ENCODE results near the gene TTC39C.
"Not testable (repeated sequence)": the region's sequence is repeated elsewhere in the genome, so short reads cannot be mapped to it uniquely, and the experiment has no call there.

The TTC39C gene

DNA sequence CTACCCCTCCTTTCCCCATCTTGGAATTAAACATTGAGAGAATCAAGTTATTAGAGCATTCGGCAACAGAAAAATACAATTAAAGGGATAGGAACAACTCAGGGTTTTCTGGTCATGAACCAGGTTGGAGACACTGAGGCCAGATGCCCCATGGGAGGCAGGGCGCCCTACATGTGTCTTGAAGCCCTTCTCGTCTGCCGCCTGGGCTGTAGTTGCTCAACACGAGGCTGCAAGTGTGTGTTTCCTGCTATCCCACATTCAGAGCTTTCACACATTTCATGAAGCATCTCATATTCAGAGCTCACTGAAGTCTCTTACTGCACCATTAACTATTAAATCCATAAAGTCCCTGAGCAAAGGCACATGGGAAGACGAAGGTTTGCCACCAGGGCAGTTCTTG is 28.8 kb downstream of the TTC39C start:
- no peak for DNase-seq
- in situ Hi-C loops (cut with MboI; ENCODE audit: low pct_unique_long_range_greater_than_20kb, low sequenced_read_pairs): no loop called here

DNA sequence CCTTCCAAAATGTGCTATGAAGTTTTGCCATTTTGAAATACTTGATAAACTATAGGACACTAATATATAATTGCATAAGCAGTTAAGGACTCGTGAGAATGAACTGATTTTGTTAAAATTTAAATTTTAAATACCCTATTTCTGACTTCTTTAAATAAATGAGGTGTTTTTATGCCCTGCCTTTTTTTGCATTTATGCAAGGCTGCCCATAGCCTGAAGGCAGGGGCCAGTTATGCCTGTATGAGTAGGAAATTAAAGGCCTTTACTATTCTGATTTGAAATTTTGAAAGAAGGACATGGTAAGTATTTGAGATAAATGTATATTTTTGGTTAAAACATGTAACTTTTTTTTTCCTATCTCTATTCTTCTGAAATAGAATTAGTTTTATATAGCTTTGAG is 33.7 kb downstream of the TTC39C start:
- DNase-seq: no peak
- in situ Hi-C loops (cut with MboI; ENCODE audit: low pct_unique_long_range_greater_than_20kb, low sequenced_read_pairs): no loop called here

- in situ Hi-C loops (cut with MboI; ENCODE audit: low pct_unique_long_range_greater_than_20kb, low sequenced_read_pairs): no loop called here
Observed at GRCh38 chr18:24049142-24049541, 34.6 kb downstream of the TTC39C start.

DNA sequence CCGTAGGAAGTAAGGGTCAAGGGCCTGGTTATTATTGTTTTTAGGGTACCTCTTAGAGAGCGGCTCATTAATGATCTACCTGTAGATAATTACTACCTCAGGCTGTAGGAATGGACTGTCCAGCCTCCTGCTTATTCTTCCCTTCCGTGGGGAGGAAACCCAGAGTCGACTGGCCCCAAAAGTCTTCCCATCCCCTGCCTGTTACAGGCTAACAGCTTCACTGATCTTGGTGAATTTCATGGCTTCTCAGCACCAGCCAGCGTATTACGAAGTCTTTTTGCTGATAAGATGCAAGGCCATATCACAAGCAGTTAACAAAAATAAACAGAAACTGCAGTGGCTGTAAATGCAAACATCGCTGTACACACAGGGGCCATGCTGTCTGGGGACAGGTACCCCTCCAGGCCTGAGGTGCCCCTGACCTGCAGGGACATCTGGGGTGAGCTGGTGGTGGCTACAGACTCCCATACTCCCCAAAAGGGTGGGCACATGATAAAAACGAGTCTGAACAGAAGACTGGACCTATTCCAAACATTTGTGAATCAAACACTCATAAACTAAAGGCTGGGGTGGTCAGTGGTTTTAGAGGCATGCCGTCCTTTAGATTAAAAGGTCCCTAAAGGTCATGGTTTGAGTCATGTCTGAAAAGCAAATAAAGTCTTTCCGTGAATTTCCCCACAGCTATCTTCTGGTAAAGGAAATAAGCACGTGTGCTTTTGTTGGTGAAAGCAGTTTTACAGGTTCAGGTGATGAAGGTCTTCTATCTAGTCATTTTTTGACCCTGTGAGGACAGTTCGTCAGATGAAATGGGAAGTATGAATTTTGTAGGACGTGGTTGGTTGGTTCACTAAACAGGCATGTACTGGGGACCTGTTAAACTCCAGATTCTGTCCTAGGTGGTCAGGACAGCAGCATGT is 36.7 kb downstream of the TTC39C start:
- DNase-seq: no peak
- in situ Hi-C loops (cut with MboI; ENCODE audit: low pct_unique_long_range_greater_than_20kb, low sequenced_read_pairs): no loop called here

More at GRCh38 chr18:24049142-24049541, 34.6 kb downstream of the TTC39C start:
- no peak for DNase-seq

DNA sequence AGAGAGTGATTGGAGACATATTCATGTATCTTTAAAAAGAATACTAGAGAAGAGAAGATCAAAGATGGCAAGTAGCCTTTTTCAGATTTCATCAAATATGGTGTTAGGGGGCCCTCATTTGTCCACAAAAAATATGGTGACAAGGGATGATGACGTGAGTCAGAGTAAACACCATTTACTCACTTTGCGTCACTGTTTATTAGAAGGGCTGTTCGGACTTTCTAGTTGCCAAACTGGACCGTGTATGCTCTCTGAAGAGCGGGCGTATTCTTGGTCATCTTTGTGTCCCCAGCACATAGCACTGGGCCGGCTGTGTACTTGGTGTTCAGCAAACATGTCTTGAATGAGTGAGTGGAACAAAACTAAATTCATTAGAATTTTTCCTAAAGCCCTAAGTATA is 37.5 kb downstream of the TTC39C start:
- DNase-seq: no peak

GRCh38 chr18:24053211-24053610 is 38.7 kb downstream of the TTC39C start:
- in situ Hi-C loops (cut with MboI; ENCODE audit: low pct_unique_long_range_greater_than_20kb, low sequenced_read_pairs): no loop called here
- DNase-seq: no peak

More for the DNA sequence above, 37.5 kb downstream of the TTC39C start:
- in situ Hi-C loops (cut with MboI; ENCODE audit: low pct_unique_long_range_greater_than_20kb, low sequenced_read_pairs): no loop called here

DNA sequence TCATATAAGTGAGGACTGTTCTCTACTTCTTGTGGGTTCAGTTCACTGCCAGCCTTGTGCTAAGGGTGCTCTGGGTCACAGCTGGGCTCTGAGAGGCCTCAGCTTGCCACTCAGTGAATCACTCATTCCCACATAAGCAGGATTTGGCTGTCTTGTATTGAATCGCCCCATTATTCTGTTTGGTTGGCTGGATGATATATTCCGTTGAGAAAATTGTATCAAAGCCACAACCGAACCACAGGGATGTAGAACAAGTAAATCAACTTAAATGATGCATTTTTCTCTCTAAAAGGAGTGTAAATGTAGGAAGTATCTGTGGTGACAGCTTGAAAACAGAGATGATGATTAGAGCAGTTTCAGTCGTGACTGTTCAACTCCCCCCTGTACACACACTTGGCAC is 39.6 kb downstream of the TTC39C start:
- in situ Hi-C loops (cut with MboI; ENCODE audit: low pct_unique_long_range_greater_than_20kb, low sequenced_read_pairs): no loop called here
- no peak for DNase-seq

DNA sequence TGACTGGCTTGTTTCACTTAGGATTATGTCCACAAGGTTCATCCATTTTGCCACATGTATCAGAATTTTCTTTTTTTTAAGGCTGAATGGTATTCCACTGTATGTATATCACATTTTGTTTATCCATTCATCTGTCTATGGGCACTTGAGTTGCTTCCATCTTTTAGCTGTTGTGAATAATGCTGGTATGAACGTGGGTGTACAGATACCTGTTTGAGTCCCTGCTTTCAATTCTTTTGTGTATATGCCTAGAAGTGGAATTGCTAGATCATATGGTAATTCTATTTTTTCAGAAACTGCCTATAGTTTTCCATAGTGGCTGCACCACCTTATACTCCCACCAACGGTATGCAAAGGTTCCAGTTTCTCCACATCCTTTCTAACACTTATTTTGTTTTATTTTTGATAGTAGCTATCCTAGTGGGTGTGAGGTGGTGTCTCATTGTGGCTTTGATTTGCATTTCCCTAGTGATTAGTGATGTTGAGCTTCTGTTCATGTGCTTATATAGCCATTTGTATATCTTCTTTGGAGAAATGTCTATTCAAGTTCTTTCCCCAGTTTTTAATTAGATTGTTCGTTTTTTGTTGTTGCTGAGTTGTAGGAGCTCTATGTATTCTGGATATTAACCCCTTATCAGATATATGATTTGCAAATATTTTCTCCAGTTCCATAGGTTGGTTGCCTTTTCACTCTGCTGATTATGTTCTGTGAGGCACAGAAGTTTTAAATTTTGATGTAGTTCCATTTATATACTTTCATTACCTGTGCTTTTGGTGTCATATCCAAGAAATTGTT is 40.7 kb downstream of the TTC39C start:
- in situ Hi-C loops (cut with MboI; ENCODE audit: low pct_unique_long_range_greater_than_20kb, low sequenced_read_pairs): no loop called here
- no peak for DNase-seq

DNA sequence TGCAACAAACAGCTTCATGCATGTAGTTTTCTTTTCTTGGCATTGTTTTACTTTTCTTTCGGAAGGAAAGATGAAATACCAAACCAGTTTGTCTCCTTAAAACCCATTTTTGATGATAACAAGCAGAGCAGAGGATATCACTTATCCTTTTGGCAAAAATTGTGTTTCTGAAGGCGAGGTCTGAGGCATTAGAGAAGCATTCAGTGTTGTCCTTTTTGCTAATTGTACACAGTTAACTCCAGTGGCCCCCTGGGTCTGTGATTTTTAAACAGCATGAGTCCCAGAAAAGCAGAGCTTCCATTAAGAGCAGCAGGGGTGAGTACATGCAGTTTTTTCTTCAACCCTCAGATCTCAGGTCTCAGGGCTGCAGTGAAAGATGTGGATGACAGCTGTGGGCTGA is 41.3 kb downstream of the TTC39C start:
- in situ Hi-C loops (cut with MboI; ENCODE audit: low pct_unique_long_range_greater_than_20kb, low sequenced_read_pairs): no loop called here
- no peak for DNase-seq

DNA sequence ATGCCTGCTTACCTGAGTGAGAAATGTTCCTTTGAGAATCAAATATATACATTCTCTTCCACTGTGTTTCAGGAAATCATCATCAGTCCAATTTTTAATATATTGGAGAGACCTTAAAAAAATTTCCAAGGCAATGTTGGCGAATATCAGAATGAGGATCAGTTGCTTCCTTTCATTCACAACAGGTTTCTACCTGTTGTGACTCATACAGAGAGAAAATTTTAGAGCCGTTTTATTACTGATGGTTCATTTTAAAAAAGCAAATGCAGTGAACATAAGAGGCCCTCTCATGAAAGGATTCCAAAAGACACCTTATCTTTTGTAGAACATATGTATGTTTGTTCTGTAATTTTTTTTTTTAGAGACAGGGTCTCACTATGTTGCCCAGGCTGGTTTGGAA is 42.0 kb downstream of the TTC39C start:
- in situ Hi-C loops (cut with MboI; ENCODE audit: low pct_unique_long_range_greater_than_20kb, low sequenced_read_pairs): no loop called here
- no peak for DNase-seq

DNA sequence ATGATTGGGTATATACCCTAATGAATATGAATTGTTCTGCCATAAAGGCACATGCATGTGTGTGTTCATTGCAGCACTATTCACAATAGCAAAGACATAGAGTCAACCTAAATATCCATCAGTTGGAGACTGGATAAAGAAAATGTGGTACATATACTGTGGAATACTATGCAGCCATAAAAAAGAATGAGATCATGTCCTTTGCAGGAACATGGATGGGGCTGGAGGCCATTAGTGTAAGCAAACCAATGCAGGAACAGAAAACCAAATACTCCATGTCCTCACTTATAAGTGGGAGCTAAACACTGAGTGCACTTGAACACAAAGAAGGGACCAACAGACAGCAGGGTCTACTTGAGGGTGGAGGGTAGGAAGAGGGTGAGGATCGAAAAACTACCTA is 43.2 kb downstream of the TTC39C start:
- DNase-seq: no peak
- in situ Hi-C loops (cut with MboI; ENCODE audit: low pct_unique_long_range_greater_than_20kb, low sequenced_read_pairs): no loop called here

DNA sequence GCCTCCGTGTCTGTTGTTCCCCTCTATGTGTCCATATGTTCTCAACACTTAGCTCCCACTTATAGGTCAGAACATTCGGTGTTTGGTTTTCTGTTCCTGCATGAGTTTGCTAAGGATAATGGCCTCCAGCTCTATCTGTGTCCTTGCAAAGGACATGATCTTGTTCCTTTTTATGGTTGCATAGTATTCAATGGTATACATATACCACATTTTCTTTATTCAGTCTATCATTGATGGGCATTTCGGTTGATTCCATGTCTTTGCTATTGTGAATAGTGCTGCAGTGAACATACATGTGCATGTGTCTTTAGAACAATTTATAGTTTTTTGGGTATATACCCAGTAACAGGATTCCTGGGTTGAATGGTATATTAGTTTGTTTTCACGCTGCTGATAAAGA is 44.8 kb downstream of the TTC39C start:
- DNase-seq; in situ Hi-C loops (cut with MboI; ENCODE audit: low pct_unique_long_range_greater_than_20kb, low sequenced_read_pairs): not testable (repeated sequence)

DNA sequence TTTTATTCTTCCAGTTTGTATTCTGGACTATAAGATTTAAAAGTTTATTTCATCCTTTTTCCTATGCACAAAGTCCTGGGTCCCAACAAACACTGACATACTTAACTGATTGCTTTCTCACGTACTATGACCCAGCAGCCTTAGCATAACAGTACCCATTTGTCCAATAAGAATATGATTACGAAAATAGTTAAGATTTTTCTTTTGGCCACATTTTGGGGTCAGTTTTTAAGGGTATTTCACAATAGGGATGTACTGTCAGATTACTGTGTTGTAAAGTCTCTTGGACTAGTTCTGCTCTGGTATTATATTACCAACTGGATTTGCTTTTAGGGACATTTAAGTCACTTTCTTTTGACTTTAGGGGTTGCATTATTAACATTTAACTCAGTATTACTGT is 46.1 kb downstream of the TTC39C start:
- in situ Hi-C loops (cut with MboI; ENCODE audit: low pct_unique_long_range_greater_than_20kb, low sequenced_read_pairs): no loop called here
- no peak for DNase-seq

- in situ Hi-C loops (cut with MboI; ENCODE audit: low pct_unique_long_range_greater_than_20kb, low sequenced_read_pairs): no loop called here
- DNase-seq: no peak
Observed at GRCh38 chr18:24063121-24063731, 48.7 kb downstream of the TTC39C start.

- in situ Hi-C loops (cut with MboI; ENCODE audit: low pct_unique_long_range_greater_than_20kb, low sequenced_read_pairs): no loop called here
- no peak for DNase-seq
Observed at GRCh38 chr18:24064391-24065100, 50.0 kb downstream of the TTC39C start.

DNA sequence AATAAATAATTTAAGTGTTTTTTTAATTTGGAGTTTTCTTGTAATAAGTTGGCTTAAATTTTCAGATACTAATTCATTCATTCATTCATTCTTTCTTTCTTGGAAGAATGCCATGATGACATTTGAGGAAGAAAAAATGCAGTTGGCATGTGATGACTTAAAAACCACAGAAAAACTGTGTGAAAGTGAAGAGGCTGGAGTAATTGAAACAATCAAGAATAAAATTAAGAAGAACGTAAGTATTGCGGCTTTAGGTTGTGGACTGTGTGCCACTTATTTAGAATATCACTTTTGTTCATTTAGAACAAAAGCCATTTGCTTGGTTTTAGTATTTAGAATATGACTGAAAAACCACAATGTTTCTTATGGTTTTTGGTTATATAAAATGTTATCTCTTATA is 51.4 kb downstream of the TTC39C start:
- in situ Hi-C loops (cut with MboI; ENCODE audit: low pct_unique_long_range_greater_than_20kb, low sequenced_read_pairs): no loop called here
- peak; percentile 11 for DNase-seq

GRCh38 chr18:24068945-24069693 is 54.6 kb downstream of the TTC39C start:
- DNase-seq: no peak
- in situ Hi-C loops (cut with MboI; ENCODE audit: low pct_unique_long_range_greater_than_20kb, low sequenced_read_pairs): no loop called here

DNA sequence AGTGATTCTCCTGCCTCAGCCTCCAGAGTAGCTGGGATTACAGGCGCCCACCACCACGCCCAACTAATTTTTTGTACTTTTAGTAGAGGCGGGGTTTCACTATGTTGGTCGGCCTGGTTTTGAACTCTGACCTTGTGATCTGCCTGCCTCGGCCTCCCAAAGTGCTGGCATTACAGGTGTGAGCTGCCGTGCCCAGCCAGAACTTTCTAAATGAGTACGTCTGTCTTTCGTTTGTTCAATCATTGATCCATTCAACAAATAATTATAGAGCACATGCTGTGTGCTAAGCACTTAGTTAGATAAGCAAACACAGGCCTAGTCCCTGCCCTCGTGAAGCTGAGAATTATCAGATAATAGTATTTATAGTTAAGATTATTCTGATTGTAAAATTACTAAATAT is 56.5 kb downstream of the TTC39C start:
- in situ Hi-C loops (cut with MboI; ENCODE audit: low pct_unique_long_range_greater_than_20kb, low sequenced_read_pairs): no loop called here
- no peak for DNase-seq

- in situ Hi-C loops (cut with MboI; ENCODE audit: low pct_unique_long_range_greater_than_20kb, low sequenced_read_pairs): no loop called here
- DNase-seq: no peak
Observed at GRCh38 chr18:24071779-24072178, 57.2 kb downstream of the TTC39C start.
